K562 (cell line): ENCODE results near the gene MUC5B. TPM values are rescaled to one million over a fixed set of nuclear protein-coding genes. Genes with fewer than 3 reads are reported as not detected.

ENCODE experiments used
- CUX1 ChIP-seq: fragments of 200-800 bp; sonication (Bioruptor generic); IDR thresholded peaks from 2 replicates; pipeline ENCODE4 v1.6.1; 2016; ENCODE audit warnings: missing genetic modification characterization, missing compliant biosample characterization
- ELF4 ChIP-seq: fragments of 450-650 bp; formaldehyde crosslinking; IDR thresholded peaks from 2 replicates; pipeline ENCODE4 v1.4.0; 2022; ENCODE audit warnings: missing genetic modification characterization
- RBM39 ChIP-seq: fragments of 200-400 bp; formaldehyde crosslinking; optimal IDR thresholded peaks from 2 replicates; pipeline ENCODE3; 2018; ENCODE audit warnings: low read depth, low read length
- ZNF318 ChIP-seq, 2 experiments: fragments of 450-650 bp; IDR thresholded peaks; 2 replicates each; pipeline ENCODE4 v1.6.1; 2016; ENCODE audit warnings: mild to moderate bottlenecking in 2 of 2, borderline replicate concordance in 1 of 2, low read depth in 1 of 2, moderate library complexity in 1 of 2
- polyA plus RNA-seq, 8 experiments: library from polyadenylated mRNA; depleted of rRNA in 4 of 8; stranded (reverse) in 5 of 8; unstranded in 3 of 8; fragments of >200 nt; fragmentation: Nextera tagmentation in 2 of 8; fragmentation: Illumina TruSeq in 1 of 8; extraction: Ambion mirVana in 2 of 8; extraction: Trizol in 1 of 8; gene quantifications; 2 replicates each; pipeline versions ENCODE4 v1.2.1 to v1.2.3, GENCODE V29; 2011 to 2014; ENCODE audit warnings: inconsistent platforms in 1 of 8, missing spikeins in 1 of 8
- total RNA-seq, 7 experiments: library from RNA; depleted of rRNA in 6 of 7; stranded (reverse); fragments of >200 nt in 6 of 7; fragmentation: Illumina TruSeq in 2 of 7; extraction: Trizol in 2 of 7; gene quantifications; 2 replicates each; pipeline versions ENCODE4 v1.2.1 to v1.2.3, GENCODE V29; 2011 to 2021; ENCODE audit warnings: low replicate concordance in 1 of 7

Gene MUC5B
- total and polyA plus RNA-seq, 9 of the 15 experiments (the other 6 are each of a cell fraction or from before 2014, with no cell fraction given), result 0.04 to 0.95 TPM; not detected in 7

GRCh38 chr11:1306186-1307162, 83.6 kb downstream of the MUC5B start (continued):
- TF ChIP-seq ZNF318 (IDR thresholded peaks at IDR 0.05; ENCODE audit: borderline replicate concordance in 1 of 2, low read depth in 1 of 2) (no peak), RBM39 (no peak), CUX1 (CRISPR knock-in tag) (no peak), ELF4 (CRISPR knock-in tag) (no peak)
